OCI-LY7 (cell line): ENCODE results near the gene UGCG.

Experiments used
- EZH2phosphoT487 ChIP-seq: fragments of 200-600 bp; sonication (generic); IDR thresholded peaks from 2 replicates; pipeline ENCODE4 v1.6.1; 2018; ENCODE audit warnings: low read depth, borderline replicate concordance, mild to moderate bottlenecking, mixed run types, antibody characterized with exemption, low read length, moderate library complexity, mixed read lengths
- TF ChIP-seq, protein P1 (sequence below): fragments of 200-600 bp; sonication (generic); conservative IDR thresholded peaks from 2 replicates; pipeline ENCODE4 v1.5.1; 2014; ENCODE audit warnings: mild to moderate bottlenecking, antibody characterized with exemption, low read length, moderate library complexity, mixed read lengths

DNA sequence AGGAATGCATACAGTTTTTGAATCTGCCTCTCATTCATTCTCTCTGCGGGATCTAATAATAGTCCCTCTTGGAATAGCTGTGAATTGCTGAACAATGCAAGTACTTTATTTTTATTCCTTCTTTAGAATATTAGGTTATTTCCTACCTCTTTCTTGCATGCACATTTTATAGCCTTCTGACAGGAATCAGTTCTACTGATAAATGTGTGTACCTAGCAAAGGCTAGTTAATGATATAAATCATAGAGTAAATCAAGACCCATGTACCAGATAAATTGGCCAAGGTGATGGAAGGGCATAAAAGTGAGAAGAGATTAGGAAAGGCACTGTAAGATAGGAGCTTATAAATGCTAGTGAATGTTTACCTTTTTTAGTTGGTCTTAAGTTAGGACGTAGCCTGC lies 19.2 kb upstream of the UGCG start:
- TF ChIP-seq, protein P1, sequence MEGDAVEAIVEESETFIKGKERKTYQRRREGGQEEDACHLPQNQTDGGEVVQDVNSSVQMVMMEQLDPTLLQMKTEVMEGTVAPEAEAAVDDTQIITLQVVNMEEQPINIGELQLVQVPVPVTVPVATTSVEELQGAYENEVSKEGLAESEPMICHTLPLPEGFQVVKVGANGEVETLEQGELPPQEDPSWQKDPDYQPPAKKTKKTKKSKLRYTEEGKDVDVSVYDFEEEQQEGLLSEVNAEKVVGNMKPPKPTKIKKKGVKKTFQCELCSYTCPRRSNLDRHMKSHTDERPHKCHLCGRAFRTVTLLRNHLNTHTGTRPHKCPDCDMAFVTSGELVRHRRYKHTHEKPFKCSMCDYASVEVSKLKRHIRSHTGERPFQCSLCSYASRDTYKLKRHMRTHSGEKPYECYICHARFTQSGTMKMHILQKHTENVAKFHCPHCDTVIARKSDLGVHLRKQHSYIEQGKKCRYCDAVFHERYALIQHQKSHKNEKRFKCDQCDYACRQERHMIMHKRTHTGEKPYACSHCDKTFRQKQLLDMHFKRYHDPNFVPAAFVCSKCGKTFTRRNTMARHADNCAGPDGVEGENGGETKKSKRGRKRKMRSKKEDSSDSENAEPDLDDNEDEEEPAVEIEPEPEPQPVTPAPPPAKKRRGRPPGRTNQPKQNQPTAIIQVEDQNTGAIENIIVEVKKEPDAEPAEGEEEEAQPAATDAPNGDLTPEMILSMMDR: no peak
- TF ChIP-seq EZH2phosphoT487: no peak
